Measurements from ENCODE around the gene FXYD1. TPM values are rescaled to one million over a fixed set of nuclear protein-coding genes. Genes with fewer than 3 reads are reported as not detected.

The FXYD1 gene
- total RNA-seq, 1 experiment from 2014 or later = not detected

DNA sequence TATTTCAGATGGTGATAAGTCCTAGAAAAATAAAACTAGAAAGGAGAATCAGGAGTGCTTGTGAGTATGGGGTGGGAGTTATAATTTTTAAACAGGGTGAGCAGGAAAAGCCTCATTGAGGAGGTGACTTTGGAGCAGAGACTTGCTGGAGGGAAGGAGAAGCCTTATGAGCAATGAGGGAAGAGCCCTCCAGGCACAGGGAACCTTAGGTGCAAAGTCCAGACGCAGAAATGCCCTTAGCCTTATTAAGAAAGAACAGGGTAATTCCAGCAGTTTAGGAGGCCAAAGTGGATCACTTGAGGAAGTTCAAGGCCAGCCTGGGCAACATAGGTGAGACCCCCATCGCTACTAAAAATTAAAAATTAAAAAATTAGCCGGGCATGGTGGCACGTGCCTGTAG, 44.0 kb upstream of the FXYD1 start:
- no peak overlapping the region for H3K4me3 ChIP-seq (ENCODE audit: low read depth, low read length, poor library complexity, severe bottlenecking)
- no peaks in the 10 kb centered on the region for H3K9me3 ChIP-seq (ENCODE audit: low read depth, low read length, poor library complexity, severe bottlenecking)
- intact Hi-C loops (cut with micrococcal nuclease; ENCODE audit: unreplicated experiment) = no loop called here
- no peaks in the 10 kb centered on the region for H3K36me3 ChIP-seq (ENCODE audit: insufficient read depth, low read length, poor library complexity, severe bottlenecking)
- no TSS peak for BruUV-seq (replicated peaks)
- H3K4me1 ChIP-seq (ENCODE audit: insufficient read depth, low read length, poor library complexity, severe bottlenecking) = peaks cover 5% of the 10 kb centered on the region
- DNase-seq (ENCODE audit: low spot score) = no peak
- no peaks in the 10 kb centered on the region for H3K27me3 ChIP-seq (replicated peaks; ENCODE audit: insufficient read depth, low read depth, low read length, poor library complexity)
- ChIA-PET POLR2A (ENCODE audit: low non-redundant PET) (no interaction called here), CTCF (no interaction called here)
- no peak overlapping the region for H3K27ac ChIP-seq (ENCODE audit: low read depth, low read length, poor library complexity, severe bottlenecking)
- TF ChIP-seq CTCF (conservative IDR thresholded peaks at IDR 0.05; ENCODE audit: low read depth, low read length) (no peak), EZH2 (IDR thresholded peaks at IDR 0.05; ENCODE audit: borderline replicate concordance, low read depth, low read length, poor library complexity, severe bottlenecking) (no peak)

GRCh38 chr19:35095667-35096368, 42.8 kb upstream of the FXYD1 start:
- Histone ChIP-seq H3K4me1 (ENCODE audit: insufficient read depth, low read length, poor library complexity, severe bottlenecking) (peaks cover under 1% of the 10 kb centered on the region), H3K36me3 (ENCODE audit: insufficient read depth, low read length, poor library complexity, severe bottlenecking) (no peaks in the 10 kb centered on the region), H3K4me3 (ENCODE audit: low read depth, low read length, poor library complexity, severe bottlenecking) (no peak overlapping the region), H3K27me3 (replicated peaks; ENCODE audit: insufficient read depth, low read depth, low read length, poor library complexity) (no peaks in the 10 kb centered on the region), H3K9me3 (ENCODE audit: low read depth, low read length, poor library complexity, severe bottlenecking) (no peaks in the 10 kb centered on the region), H3K27ac (ENCODE audit: low read depth, low read length, poor library complexity, severe bottlenecking) (no peak overlapping the region)
- no TSS peak for BruUV-seq (replicated peaks)
- no peak for TF ChIP-seq CTCF (conservative IDR thresholded peaks at IDR 0.05; ENCODE audit: low read depth, low read length)
- no peak for TF ChIP-seq EZH2 (IDR thresholded peaks at IDR 0.05; ENCODE audit: borderline replicate concordance, low read depth, low read length, poor library complexity, severe bottlenecking)
- CTCF ChIA-PET = no interaction called here
- no peak for DNase-seq (ENCODE audit: low spot score)
- POLR2A ChIA-PET (ENCODE audit: low non-redundant PET) = no interaction called here
- intact Hi-C loops (cut with micrococcal nuclease; ENCODE audit: unreplicated experiment) = no loop called here

DNA sequence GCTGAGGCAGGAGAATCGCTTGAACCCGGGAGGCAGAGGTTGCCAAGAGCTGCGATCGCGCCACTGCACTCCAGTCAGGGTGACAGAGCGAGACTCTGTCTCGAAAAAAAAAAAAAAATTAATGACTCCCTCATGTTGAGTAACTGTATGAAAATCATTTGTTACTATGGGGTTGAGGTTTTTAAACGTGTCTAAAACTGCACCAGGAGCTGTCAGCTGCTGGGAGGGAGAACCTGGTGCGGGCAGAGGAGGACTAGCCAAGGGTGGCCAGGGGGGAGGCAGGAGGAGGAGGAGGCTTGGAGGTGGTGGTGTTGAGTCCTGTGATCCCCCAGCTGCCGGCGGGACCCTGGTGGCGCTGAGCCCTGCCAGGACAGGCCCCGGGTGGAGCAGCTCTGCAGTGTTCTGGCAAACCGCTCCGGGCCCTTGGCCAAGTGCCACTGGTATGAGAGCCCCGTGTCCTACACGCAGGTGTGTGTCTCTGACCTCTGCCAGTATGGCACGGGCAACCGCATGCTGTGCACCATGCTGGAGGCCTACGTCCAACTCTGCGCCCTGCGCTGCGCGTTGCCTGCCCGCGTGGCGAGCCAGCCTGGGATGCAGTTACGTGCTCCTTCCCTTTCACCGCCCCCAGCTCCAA, 40.1 kb upstream of the FXYD1 start:
- H3K36me3 ChIP-seq (ENCODE audit: insufficient read depth, low read length, poor library complexity, severe bottlenecking) = no peaks in the 10 kb centered on the region
- no peak overlapping the region for H3K27ac ChIP-seq (ENCODE audit: low read depth, low read length, poor library complexity, severe bottlenecking)
- intact Hi-C loops (cut with micrococcal nuclease; ENCODE audit: unreplicated experiment) = no loop called here
- TF ChIP-seq CTCF (conservative IDR thresholded peaks at IDR 0.05; ENCODE audit: low read depth, low read length) = no peak
- H3K27me3 ChIP-seq (replicated peaks; ENCODE audit: insufficient read depth, low read depth, low read length, poor library complexity) = no peaks in the 10 kb centered on the region
- DNase-seq (ENCODE audit: low spot score) = no peak
- no TSS peak for BruUV-seq (replicated peaks)
- CTCF ChIA-PET = no interaction called here
- no peak overlapping the region for H3K4me3 ChIP-seq (ENCODE audit: low read depth, low read length, poor library complexity, severe bottlenecking)
- H3K9me3 ChIP-seq (ENCODE audit: low read depth, low read length, poor library complexity, severe bottlenecking) = no peaks in the 10 kb centered on the region
- POLR2A ChIA-PET (ENCODE audit: low non-redundant PET) = no interaction called here
- H3K4me1 ChIP-seq (ENCODE audit: insufficient read depth, low read length, poor library complexity, severe bottlenecking) = no peaks in the 10 kb centered on the region

Measured in A673 (cell line).